ENCODE data around the gene PLEKHG3. TPM values are rescaled to one million over a fixed set of nuclear protein-coding genes. Genes with fewer than 3 reads are reported as not detected.
A peak's percentile ranks its signal among the peaks of the same experiment; 100 is the strongest.
"Not testable (repeated sequence)": the region's sequence is repeated elsewhere in the genome, so short reads cannot be mapped to it uniquely, and the experiment has no call there.

PLEKHG3 gene
- total RNA-seq: 10 to 100 TPM; 20.1 to 22.6 TPM

DNA sequence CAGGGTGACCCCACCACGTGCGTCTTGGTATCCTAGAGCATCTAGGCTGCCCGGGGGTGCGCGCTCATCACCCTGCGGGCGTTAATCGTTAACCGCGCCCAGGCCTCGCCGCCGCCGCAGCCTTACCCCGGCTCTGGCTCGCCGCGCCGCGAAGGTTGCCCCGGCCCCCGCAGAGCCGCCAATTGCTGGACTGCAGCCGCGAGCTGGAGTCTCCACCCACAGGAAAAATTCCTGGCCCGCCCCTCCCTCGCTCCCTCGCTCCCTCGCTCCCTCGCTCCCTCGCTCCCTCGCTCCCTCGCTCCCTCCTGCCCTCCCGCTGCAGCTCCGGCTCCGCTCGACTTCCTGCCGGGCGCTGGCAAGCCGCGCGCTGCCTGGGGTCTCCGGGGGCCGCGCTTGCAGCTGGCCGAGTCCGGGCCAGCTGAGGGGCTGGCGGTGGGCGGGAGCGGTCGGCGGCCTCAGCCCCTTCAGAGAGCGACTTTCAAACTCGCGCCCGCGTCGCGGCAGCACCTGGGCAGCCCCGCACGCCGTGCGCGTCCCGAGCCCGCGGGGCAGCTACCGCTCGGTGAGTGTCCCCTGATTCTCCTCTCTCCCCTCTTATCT, at the start of gene PLEKHG3:
Gene PLEKHG3 (plus strand): TSS at position 282 of the 600 bp plus-strand sequence. CDS start 23,208 bp downstream, outside the sequence.
- intact Hi-C loops (cut with micrococcal nuclease): loop anchor here (2.0 to 10.0 kb wide), 3 partner anchors 33 to 581 kb away; partner anchors contain the start of gene HSPA2
- POLR2A ChIA-PET: interaction anchor here (1.7 to 2.2 kb wide), 2 partner anchors 13 to 22 kb away, joined by 4 to 9 read pairs; no protein-coding TSS in a partner anchor
- Mint-ChIP-seq H3K27ac (peak within 1 kb of the TSS; percentile 82), H3K9me3 (no peaks in the 10 kb centered on the region), H3K27me3 (no peaks in the 10 kb centered on the region), H3K36me3 (no peaks in the 10 kb centered on the region), H3K4me3 (peak within 1 kb of the TSS; percentile 77), H3K4me1 (ENCODE audit: low read depth) (peaks cover 63% of the 10 kb centered on the region)
- CTCF ChIA-PET: interaction anchor here (0.7 to 1.3 kb wide), 2 partner anchors 26 to 188 kb away, joined by 3 to 4 read pairs; no protein-coding TSS in a partner anchor
- peak; percentile 53 for DNase-seq

- Mint-ChIP-seq H3K36me3 (no peaks in the 10 kb centered on the region), H3K27me3 (peaks cover 10% of the 10 kb centered on the region), H3K4me1 (ENCODE audit: low read depth) (peaks cover 16% of the 10 kb centered on the region), H3K4me3 (no peak overlapping the region), H3K27ac (no peak overlapping the region), H3K9me3 (no peaks in the 10 kb centered on the region)
- ChIA-PET POLR2A (no interaction called here), CTCF (interaction anchor here (0.8 to 1.5 kb wide), 7 partner anchors 17 to 311 kb away, joined by 3 to 5 read pairs (median 3); no protein-coding TSS in a partner anchor)
- no peak for DNase-seq
- intact Hi-C loops (cut with micrococcal nuclease): no loop called here
Observed at GRCh38 chr14:64654901-64655300, 49.3 kb upstream of the PLEKHG3 start.

GRCh38 chr14:64656986-64657385, 47.2 kb upstream of the PLEKHG3 start:
- intact Hi-C loops (cut with micrococcal nuclease): no loop called here
- ChIA-PET CTCF (no interaction called here), POLR2A (no interaction called here)
- Mint-ChIP-seq H3K36me3 (no peaks in the 10 kb centered on the region), H3K4me1 (ENCODE audit: low read depth) (peaks cover 16% of the 10 kb centered on the region), H3K27me3 (peaks cover 15% of the 10 kb centered on the region), H3K27ac (no peak overlapping the region), H3K9me3 (no peaks in the 10 kb centered on the region), H3K4me3 (no peak overlapping the region)
- DNase-seq: no peak

DNA sequence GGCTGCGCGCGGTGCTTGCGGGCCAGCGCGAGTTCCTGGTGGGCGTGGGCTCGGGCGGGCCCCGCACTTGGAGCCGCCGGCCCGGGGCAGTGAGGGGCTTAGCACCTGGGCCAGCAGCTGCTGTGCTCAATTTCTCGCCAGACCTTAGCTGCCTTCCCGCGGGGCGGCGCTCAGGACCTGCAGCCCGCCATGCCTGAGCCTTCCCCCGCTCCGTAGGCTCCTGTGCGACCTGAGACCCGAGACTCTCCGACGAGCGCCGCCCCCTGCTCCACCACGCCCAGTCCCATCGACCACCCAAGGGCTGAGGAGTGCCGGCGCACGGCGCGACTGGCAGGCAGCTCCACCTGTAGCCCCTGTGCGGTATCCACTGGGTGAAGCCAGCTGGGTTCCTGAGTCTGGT, 46.0 kb upstream of the PLEKHG3 start:
- ChIA-PET CTCF (interaction anchor here (1.5 to 2.2 kb wide), 3 partner anchors 21 to 234 kb away, joined by 4 to 9 read pairs (median 4); no protein-coding TSS in a partner anchor), POLR2A (no interaction called here)

DNA sequence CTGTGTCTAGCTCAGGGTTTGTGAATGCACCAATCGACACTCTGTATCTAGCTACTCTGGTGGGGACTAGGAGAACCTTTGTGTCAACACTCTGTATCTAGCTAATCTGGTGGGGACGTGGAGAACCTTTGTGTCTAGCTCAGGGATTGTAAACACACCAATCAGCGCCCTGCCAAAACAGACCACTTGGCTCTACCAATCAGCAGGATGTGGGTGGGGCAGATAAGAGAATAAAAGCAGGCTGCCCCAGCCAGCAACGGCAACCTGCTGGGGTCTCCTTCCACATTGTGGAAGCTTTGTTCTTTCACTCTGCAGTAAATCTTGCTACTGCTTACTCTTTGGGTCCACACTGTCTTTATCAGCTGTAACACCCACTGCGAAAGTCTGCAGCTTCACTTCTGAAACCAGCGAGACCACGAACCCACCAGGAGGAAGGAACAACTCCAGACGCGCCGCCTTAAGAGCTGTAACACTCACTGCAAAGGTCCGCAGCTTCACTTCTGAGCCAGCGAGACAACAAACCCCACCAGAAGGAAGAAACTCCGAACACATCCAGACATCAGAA, 45.4 kb upstream of the PLEKHG3 start:
- H3K4me3 Mint-ChIP-seq; intact Hi-C loops (cut with micrococcal nuclease); H3K27ac Mint-ChIP-seq; H3K9me3 Mint-ChIP-seq; H3K36me3 Mint-ChIP-seq; DNase-seq; POLR2A ChIA-PET: not testable (repeated sequence)
- Mint-ChIP-seq H3K4me1 (ENCODE audit: low read depth) (peaks cover 16% of the 10 kb centered on the region), H3K27me3 (peaks cover 15% of the 10 kb centered on the region)
- CTCF ChIA-PET: interaction anchor here (1.5 to 2.2 kb wide), 3 partner anchors 22 to 233 kb away, joined by 4 to 9 read pairs (median 4); no protein-coding TSS in a partner anchor

More for the DNA sequence above, 46.0 kb upstream of the PLEKHG3 start:
- Mint-ChIP-seq H3K4me1 (ENCODE audit: low read depth) (peaks cover 16% of the 10 kb centered on the region), H3K27ac (no peak overlapping the region), H3K27me3 (peaks cover 15% of the 10 kb centered on the region), H3K36me3 (no peaks in the 10 kb centered on the region), H3K4me3 (no peak overlapping the region), H3K9me3 (no peaks in the 10 kb centered on the region)
- intact Hi-C loops (cut with micrococcal nuclease): no loop called here
- no peak for DNase-seq

DNA sequence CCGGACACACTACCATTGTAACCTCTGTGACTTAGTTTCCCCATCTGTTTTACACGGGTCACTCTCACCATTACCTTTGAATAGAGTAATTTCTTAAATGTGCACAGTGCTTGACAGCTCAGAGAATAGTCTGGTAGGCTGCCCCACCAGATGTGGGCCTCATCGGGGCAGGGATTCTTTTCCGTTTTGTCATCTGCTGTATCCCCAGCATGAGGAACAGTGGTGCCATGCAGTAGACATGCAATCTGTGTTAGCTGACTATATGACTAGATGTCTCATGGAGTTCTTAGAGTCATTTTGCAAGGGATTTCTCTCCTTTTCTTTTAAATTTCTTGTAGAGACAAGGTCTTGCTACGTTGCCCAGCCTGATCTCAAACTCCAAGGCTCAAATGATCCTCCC, 44.9 kb upstream of the PLEKHG3 start:
- Mint-ChIP-seq H3K27me3 (peaks cover 15% of the 10 kb centered on the region), H3K27ac (no peak overlapping the region), H3K36me3 (no peaks in the 10 kb centered on the region), H3K4me1 (ENCODE audit: low read depth) (peaks cover 12% of the 10 kb centered on the region), H3K4me3 (no peak overlapping the region), H3K9me3 (no peaks in the 10 kb centered on the region)
- ChIA-PET CTCF (interaction anchor here (1.5 to 2.2 kb wide), 3 partner anchors 23 to 233 kb away, joined by 4 to 9 read pairs (median 4); no protein-coding TSS in a partner anchor), POLR2A (no interaction called here)
- DNase-seq: no peak
- intact Hi-C loops (cut with micrococcal nuclease): no loop called here

DNA sequence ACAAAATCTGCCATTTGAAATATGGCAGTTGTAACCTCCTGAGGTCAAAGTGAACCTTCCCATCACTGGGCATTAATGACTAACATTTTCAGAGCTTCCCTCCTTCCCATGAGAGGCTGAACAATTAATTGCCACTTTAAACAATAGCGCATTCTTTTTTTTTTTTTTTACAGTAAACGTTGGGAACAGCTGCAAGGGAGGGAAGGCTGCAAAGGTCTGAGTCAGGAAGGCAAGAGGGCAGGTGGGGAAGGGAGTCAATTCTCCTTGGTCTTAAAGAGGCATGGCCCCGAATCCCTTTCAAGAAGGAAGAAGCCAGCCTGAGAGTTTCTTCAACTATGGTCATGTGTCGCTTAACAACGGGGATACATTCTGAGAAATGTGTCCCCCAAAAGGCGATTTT, 41.0 kb upstream of the PLEKHG3 start:
- CTCF ChIA-PET: no interaction called here

GRCh38 chr14:64671591-64671990, 32.6 kb upstream of the PLEKHG3 start:
- intact Hi-C loops (cut with micrococcal nuclease): loop anchor here (1.0 to 10.0 kb wide), 4 partner anchors 33 to 313 kb away; partner anchors contain the start of genes FNTB and PLEKHG3
- Mint-ChIP-seq H3K9me3 (peaks cover 5% of the 10 kb centered on the region), H3K4me1 (ENCODE audit: low read depth) (peaks cover 24% of the 10 kb centered on the region), H3K4me3 (no peak overlapping the region), H3K27me3 (no peaks in the 10 kb centered on the region), H3K27ac (no peak overlapping the region), H3K36me3 (no peaks in the 10 kb centered on the region)
- ChIA-PET POLR2A (no interaction called here), CTCF (interaction anchor here (0.6 to 8.3 kb wide), 23 partner anchors 12 to 225 kb away, joined by 3 to 89 read pairs (median 7); partner anchors contain the start of gene SPTB)
- no peak for DNase-seq

More for the DNA sequence above, 41.0 kb upstream of the PLEKHG3 start:
- Mint-ChIP-seq H3K36me3 (no peaks in the 10 kb centered on the region), H3K27ac (no peak overlapping the region), H3K4me3 (no peak overlapping the region), H3K9me3 (no peaks in the 10 kb centered on the region), H3K4me1 (ENCODE audit: low read depth) (peaks cover 9% of the 10 kb centered on the region), H3K27me3 (peaks cover 15% of the 10 kb centered on the region)
- DNase-seq: no peak
- POLR2A ChIA-PET: no interaction called here
- intact Hi-C loops (cut with micrococcal nuclease): no loop called here

DNA sequence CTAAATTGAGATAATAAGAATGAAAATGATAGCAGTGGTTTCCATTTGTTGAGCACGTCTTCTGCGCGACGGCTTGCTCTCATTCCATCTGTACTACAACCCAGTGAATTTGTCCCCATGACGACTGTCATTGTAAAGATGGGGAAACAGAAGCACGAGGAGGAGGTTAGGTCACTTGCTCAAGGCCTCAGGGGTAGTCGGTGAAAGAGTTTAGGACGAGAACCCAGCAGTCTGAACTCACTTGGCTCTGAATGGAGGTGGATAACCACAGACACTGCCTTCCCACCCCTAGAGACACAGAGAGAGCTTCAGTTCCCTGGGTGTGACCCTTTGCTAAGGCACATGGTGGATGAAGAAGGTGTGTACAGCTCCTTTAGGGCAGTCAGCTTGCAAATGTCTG, 30.9 kb upstream of the PLEKHG3 start:
- ChIA-PET CTCF (interaction anchor here (0.6 to 8.3 kb wide), 14 partner anchors 9 to 218 kb away, joined by 3 to 89 read pairs (median 11); partner anchors contain the start of gene SPTB), POLR2A (no interaction called here)
- no peaks in the 10 kb centered on the region for H3K36me3 Mint-ChIP-seq
- peaks cover 30% of the 10 kb centered on the region for H3K4me1 Mint-ChIP-seq (ENCODE audit: low read depth)
- H3K9me3 Mint-ChIP-seq: peaks cover 5% of the 10 kb centered on the region
- intact Hi-C loops (cut with micrococcal nuclease): loop anchor here (5.0 to 10.0 kb wide), 2 partner anchors 219 to 311 kb away; partner anchors contain the start of gene FNTB
- DNase-seq: no peak
- H3K27me3 Mint-ChIP-seq: no peaks in the 10 kb centered on the region
- no peak overlapping the region for H3K4me3 Mint-ChIP-seq
- no peak overlapping the region for H3K27ac Mint-ChIP-seq

GRCh38 chr14:64673748-64674147, 30.5 kb upstream of the PLEKHG3 start:
- CTCF ChIA-PET: interaction anchor here (1.2 to 8.3 kb wide), 10 partner anchors 9 to 217 kb away, joined by 3 to 89 read pairs (median 8); no protein-coding TSS in a partner anchor
- Mint-ChIP-seq H3K36me3 (no peaks in the 10 kb centered on the region), H3K4me1 (ENCODE audit: low read depth) (peaks cover 30% of the 10 kb centered on the region), H3K27ac (peak overlapping the region; percentile 11), H3K27me3 (no peaks in the 10 kb centered on the region), H3K9me3 (peaks cover 5% of the 10 kb centered on the region), H3K4me3 (no peak overlapping the region)
- peak; percentile 69 for DNase-seq
- intact Hi-C loops (cut with micrococcal nuclease): loop anchor here (5.0 to 10.0 kb wide), 2 partner anchors 219 to 311 kb away; partner anchors contain the start of gene FNTB
- POLR2A ChIA-PET: no interaction called here

GRCh38 chr14:64674829-64675228, 29.4 kb upstream of the PLEKHG3 start:
- no peak overlapping the region for H3K4me3 Mint-ChIP-seq
- no peak overlapping the region for H3K27ac Mint-ChIP-seq
- ChIA-PET POLR2A (interaction anchor here (0.8 kb wide), 1 partner anchor 34 kb away, joined by 3 read pairs; no protein-coding TSS in a partner anchor), CTCF (interaction anchor here (1.3 to 8.3 kb wide), 8 partner anchors 34 to 216 kb away, joined by 3 to 89 read pairs (median 8); no protein-coding TSS in a partner anchor)
- H3K9me3 Mint-ChIP-seq: peaks cover 5% of the 10 kb centered on the region
- H3K36me3 Mint-ChIP-seq: no peaks in the 10 kb centered on the region
- intact Hi-C loops (cut with micrococcal nuclease): loop anchor here (5.0 to 10.0 kb wide), 2 partner anchors 217 to 310 kb away; partner anchors contain the start of gene FNTB
- no peak for DNase-seq
- H3K4me1 Mint-ChIP-seq (ENCODE audit: low read depth): peaks cover 31% of the 10 kb centered on the region
- no peaks in the 10 kb centered on the region for H3K27me3 Mint-ChIP-seq

DNA sequence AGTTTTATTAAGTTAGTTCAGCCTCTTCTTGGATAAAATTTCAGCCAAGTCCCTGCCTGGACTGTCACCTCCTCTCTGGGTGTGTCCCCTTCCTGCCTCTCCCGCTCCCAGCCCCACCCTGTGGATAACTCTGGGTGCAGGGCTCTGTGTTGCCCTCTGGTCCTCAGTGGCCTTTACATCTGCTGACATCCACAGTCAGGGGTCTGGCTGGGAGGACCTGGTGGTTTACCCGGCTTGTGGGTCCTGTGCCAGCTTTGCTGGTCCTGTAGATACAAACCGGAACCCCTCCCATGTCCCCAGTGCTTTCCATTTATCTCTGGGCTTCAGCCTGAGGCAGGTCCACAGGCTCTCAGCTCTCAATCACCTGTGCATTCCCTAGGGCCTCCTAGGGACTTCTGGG, 28.9 kb upstream of the PLEKHG3 start:
- Mint-ChIP-seq H3K27ac (no peak overlapping the region), H3K27me3 (no peaks in the 10 kb centered on the region), H3K9me3 (peaks cover 5% of the 10 kb centered on the region), H3K4me3 (no peak overlapping the region), H3K4me1 (ENCODE audit: low read depth) (peaks cover 36% of the 10 kb centered on the region), H3K36me3 (no peaks in the 10 kb centered on the region)
- ChIA-PET POLR2A (no interaction called here), CTCF (interaction anchor here (1.6 to 8.3 kb wide), 4 partner anchors 64 to 148 kb away, joined by 3 to 89 read pairs (median 6); no protein-coding TSS in a partner anchor)
- intact Hi-C loops (cut with micrococcal nuclease): loop anchor here (10.0 kb wide), 1 partner anchor 309 kb away; the partner anchor contains the start of gene FNTB
- DNase-seq: no peak
